Activated CD4-positive, alpha-beta T cell treated with anti-CD3 and anti-CD28 coated beads, Interleukin-2, Interleukin-4, amounts not matched to agents 100 ng/mL and 50 ng/mL, durations not matched to agents 16 hours and 8 hours (primary cell): ENCODE data around the gene BCAS1.
A peak's percentile ranks its signal among the peaks of the same experiment; 100 is the strongest.

Source experiments
- DNase-seq: peaks from one replicate; pipeline ENCODE4 v3.0.0-alpha.2; 2020; ENCODE audit warnings: low spot score

The BCAS1 gene

GRCh38 chr20:54070187-54070987 is at the start of gene BCAS1:
TSS of gene BCAS1 (minus strand) at chr20:54070594. CDS start at chr20:54058718, 11,876 bp downstream.
- no peak for DNase-seq

GRCh38 chr20:54119744-54120143 is 49.4 kb upstream of the BCAS1 start:
- no peak for DNase-seq

GRCh38 chr20:54118220-54119001 is 48.0 kb upstream of the BCAS1 start:
- no peak for DNase-seq

- no peak for DNase-seq
These were observed 46.3 kb upstream of the BCAS1 start for GRCh38 chr20:54116550-54117235.

GRCh38 chr20:54115172-54115854 is 44.9 kb upstream of the BCAS1 start:
- no peak for DNase-seq

- DNase-seq: no peak
These were observed 43.7 kb upstream of the BCAS1 start for GRCh38 chr20:54114109-54114508.

GRCh38 chr20:54113566-54113965 is 43.2 kb upstream of the BCAS1 start:
- no peak for DNase-seq

- DNase-seq: no peak
These were observed 42.0 kb upstream of the BCAS1 start for GRCh38 chr20:54112221-54112884.

GRCh38 chr20:54111460-54111859 is 41.1 kb upstream of the BCAS1 start:
- no peak for DNase-seq

GRCh38 chr20:54110457-54110856 is 40.1 kb upstream of the BCAS1 start:
- DNase-seq: peak; percentile 32

- no peak for DNase-seq
These were observed 39.6 kb upstream of the BCAS1 start for GRCh38 chr20:54110041-54110440.

- no peak for DNase-seq
These were observed 38.4 kb upstream of the BCAS1 start for GRCh38 chr20:54108817-54109216.

- no peak for DNase-seq
These were observed 37.9 kb upstream of the BCAS1 start for GRCh38 chr20:54108326-54108642.

GRCh38 chr20:54107600-54108325 is 37.4 kb upstream of the BCAS1 start:
- no peak for DNase-seq

GRCh38 chr20:54107181-54107580 is 36.8 kb upstream of the BCAS1 start:
- DNase-seq: no peak

- no peak for DNase-seq
These were observed 35.8 kb upstream of the BCAS1 start for GRCh38 chr20:54106162-54106561.

- DNase-seq: no peak
These were observed 35.3 kb upstream of the BCAS1 start for GRCh38 chr20:54105653-54106052.

- no peak for DNase-seq
These were observed 34.4 kb upstream of the BCAS1 start for GRCh38 chr20:54104781-54105180.

- no peak for DNase-seq
These were observed 33.6 kb upstream of the BCAS1 start for GRCh38 chr20:54103762-54104600.
